Caco-2 (cell line): ENCODE measurements around the gene DIO1. TPM values are rescaled to one million over a fixed set of nuclear protein-coding genes. Genes with fewer than 3 reads are reported as not detected.

Experiments
- BruUV-seq: library from RNA; stranded (reverse); fragments of 400-500 nt; replicated peaks from 2 replicates; lab custom pipeline; 2021; lab: Mats Ljungman, UMichigan
- CTCF ChIA-PET: fragments of 300-600 bp; sonication (Branson Sonifier 250); formaldehyde crosslinking; loops from one replicate; lab custom pipeline; 2022; ENCODE audit warnings: antibody characterized with exemption; lab: Charles Lee
- POLR2A ChIA-PET: fragments of 300-600 bp; sonication (Branson Sonifier 250); formaldehyde crosslinking; loops from one replicate; lab custom pipeline; 2022; ENCODE audit warnings: antibody characterized with exemption; lab: Charles Lee
- DNase-seq, 2 experiments: peaks; one replicate each; pipeline versions ENCODE4 v3.0.0 to v3.0.0-alpha.2; 2020 to 2022
- H3K27me3 ChIP-seq: replicated peaks from 2 replicates; pipeline ENCODE4 v1.6.0; 2011; ENCODE audit warnings: low read length; ENCODE audit not compliant: control insufficient read depth, insufficient read depth
- H3K36me3 ChIP-seq: 2 replicates; pipeline ENCODE4 v1.5.1; 2011; ENCODE audit warnings: low read length; ENCODE audit not compliant: control insufficient read depth, insufficient read depth
- H3K4me1 ChIP-seq: fragments of 250-450 bp; sonication (Bioruptor Pico); 2 replicates; pipeline ENCODE4 v1.5.1; 2020; ENCODE audit warnings: mild to moderate bottlenecking
- H3K4me3 ChIP-seq: 2 replicates; pipeline ENCODE4 v1.5.1; 2011; ENCODE audit warnings: low read depth, mild to moderate bottlenecking, control low read depth, low read length
- H3K9me3 ChIP-seq: fragments of 250-450 bp; sonication (Bioruptor Pico); 2 replicates; pipeline ENCODE4 v1.5.1; 2020; ENCODE audit warnings: mild to moderate bottlenecking, moderate library complexity
- H3K27ac Mint-ChIP-seq: one replicate; pipeline ENCODE4 v1.8.0; 2022; ENCODE audit warnings: mixed read lengths; ENCODE audit not compliant: unreplicated experiment
- H3K27me3 Mint-ChIP-seq: one replicate; pipeline ENCODE4 v1.8.0; 2022; ENCODE audit warnings: mixed read lengths; ENCODE audit not compliant: insufficient read depth, unreplicated experiment
- H3K36me3 Mint-ChIP-seq: one replicate; pipeline ENCODE4 v1.8.0; 2022; ENCODE audit warnings: mild to moderate bottlenecking, mixed read lengths; ENCODE audit not compliant: insufficient read depth, unreplicated experiment
- H3K4me1 Mint-ChIP-seq: one replicate; pipeline ENCODE4 v1.8.0; 2022; ENCODE audit warnings: low read depth, mixed read lengths; ENCODE audit not compliant: unreplicated experiment
- H3K4me3 Mint-ChIP-seq: one replicate; pipeline ENCODE4 v1.8.0; 2022; ENCODE audit warnings: mild to moderate bottlenecking, moderate library complexity, mixed read lengths; ENCODE audit not compliant: unreplicated experiment
- H3K9me3 Mint-ChIP-seq: one replicate; pipeline ENCODE4 v1.8.0; 2022; ENCODE audit warnings: mixed read lengths; ENCODE audit not compliant: unreplicated experiment
- intact Hi-C: fragments of 100-400 bp; cut with micrococcal nuclease; formaldehyde crosslinking; loops from one replicate; pipeline ENCODE4 v1.10.0; 2022; ENCODE audit not compliant: unreplicated experiment
- total RNA-seq: library from RNA; stranded (reverse); gene quantifications from 2 replicates; pipeline ENCODE4 v1.2.3, GENCODE V29; 2022
- TF ChIP-seq, protein P1 (sequence below), 2 experiments: fragments of 200-600 bp in 1 of 2; IDR thresholded peaks; 1 replicate in 1 of 2; 2 replicates in 1 of 2; pipeline versions ENCODE4 v1.5.1 to v1.8.0; 2011 to 2022; ENCODE audit warnings: antibody characterized with exemption in 1 of 2, control low read depth in 1 of 2, inconsistent platforms in 1 of 2, low read depth in 1 of 2, low read length in 1 of 2, mild to moderate bottlenecking in 1 of 2, moderate library complexity in 1 of 2; ENCODE audit not compliant: insufficient read depth in 1 of 2, severe bottlenecking in 1 of 2, unreplicated experiment in 1 of 2

Gene DIO1
- total RNA-seq, 1 experiment from 2014 or later, result 7.1 TPM

DNA sequence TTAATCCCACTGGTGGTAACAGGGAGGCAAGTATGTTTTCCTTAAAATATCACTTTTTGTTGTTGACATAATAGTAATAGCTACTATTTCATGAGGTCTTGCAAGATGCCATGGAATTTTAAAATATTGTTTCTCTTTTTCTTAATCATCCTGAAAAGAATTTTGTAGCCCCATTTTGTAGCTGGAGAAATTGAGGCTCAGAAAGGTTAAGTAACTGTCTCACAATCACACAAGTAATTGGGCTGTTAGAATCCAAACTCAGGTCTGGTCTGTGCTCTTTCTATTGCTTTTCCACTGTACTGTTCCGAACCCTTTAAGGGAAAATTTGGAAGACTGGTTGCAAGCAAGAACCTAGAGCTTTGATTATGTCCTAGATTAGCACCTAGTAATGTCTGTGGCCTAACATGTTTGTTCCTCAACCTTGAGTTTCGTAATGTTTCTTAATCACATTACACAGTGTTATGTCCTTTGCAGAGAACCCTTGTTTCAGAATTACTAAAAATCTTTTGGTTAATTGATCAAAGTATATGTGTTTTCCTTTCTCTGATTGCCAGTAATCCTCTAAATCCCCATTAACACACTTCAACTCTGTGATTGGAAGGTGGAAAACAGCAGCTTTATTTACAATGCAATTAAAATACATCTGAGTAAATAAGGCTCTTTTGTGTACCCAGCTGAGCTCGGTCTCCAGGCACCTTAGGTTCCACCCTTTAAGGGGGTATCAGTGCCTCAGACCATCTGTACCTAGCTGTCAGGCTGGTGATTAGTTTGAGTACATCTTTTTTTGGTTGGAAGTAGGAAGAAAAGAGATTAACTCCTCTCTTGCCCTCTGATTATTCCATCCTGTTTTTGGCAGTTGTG, 62.6 kb downstream of the DIO1 start:
- H3K27me3 ChIP-seq, result no peaks in the 10 kb centered on the region
- CTCF ChIA-PET, result interaction anchor here (1.0 to 1.4 kb wide), 3 partner anchors 9 to 47 kb away, joined by 3 to 11 read pairs (median 3); partner anchors contain the start of genes IFT25 and LRRC42
- no peaks in the 10 kb centered on the region for H3K27me3 Mint-ChIP-seq
- H3K9me3 Mint-ChIP-seq, result no peaks in the 10 kb centered on the region
- peaks cover 27% of the 10 kb centered on the region for H3K4me1 ChIP-seq
- H3K27ac Mint-ChIP-seq, result peak overlapping the region; percentile 84
- no peaks in the 10 kb centered on the region for H3K36me3 ChIP-seq
- H3K4me3 ChIP-seq, result no peak overlapping the region
- peaks cover 48% of the 10 kb centered on the region for H3K36me3 Mint-ChIP-seq
- peaks cover 10% of the 10 kb centered on the region for H3K4me1 Mint-ChIP-seq
- TF ChIP-seq, protein P1, sequence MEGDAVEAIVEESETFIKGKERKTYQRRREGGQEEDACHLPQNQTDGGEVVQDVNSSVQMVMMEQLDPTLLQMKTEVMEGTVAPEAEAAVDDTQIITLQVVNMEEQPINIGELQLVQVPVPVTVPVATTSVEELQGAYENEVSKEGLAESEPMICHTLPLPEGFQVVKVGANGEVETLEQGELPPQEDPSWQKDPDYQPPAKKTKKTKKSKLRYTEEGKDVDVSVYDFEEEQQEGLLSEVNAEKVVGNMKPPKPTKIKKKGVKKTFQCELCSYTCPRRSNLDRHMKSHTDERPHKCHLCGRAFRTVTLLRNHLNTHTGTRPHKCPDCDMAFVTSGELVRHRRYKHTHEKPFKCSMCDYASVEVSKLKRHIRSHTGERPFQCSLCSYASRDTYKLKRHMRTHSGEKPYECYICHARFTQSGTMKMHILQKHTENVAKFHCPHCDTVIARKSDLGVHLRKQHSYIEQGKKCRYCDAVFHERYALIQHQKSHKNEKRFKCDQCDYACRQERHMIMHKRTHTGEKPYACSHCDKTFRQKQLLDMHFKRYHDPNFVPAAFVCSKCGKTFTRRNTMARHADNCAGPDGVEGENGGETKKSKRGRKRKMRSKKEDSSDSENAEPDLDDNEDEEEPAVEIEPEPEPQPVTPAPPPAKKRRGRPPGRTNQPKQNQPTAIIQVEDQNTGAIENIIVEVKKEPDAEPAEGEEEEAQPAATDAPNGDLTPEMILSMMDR (IDR thresholded peaks at IDR 0.05; ENCODE audit: insufficient read depth in 1 of 2, low read depth in 1 of 2, low read length in 1 of 2, severe bottlenecking in 1 of 2, unreplicated experiment in 1 of 2), result no peak
- peak overlapping the region; percentile 59 for H3K4me3 Mint-ChIP-seq
- POLR2A ChIA-PET, result interaction anchor here (0.6 to 1.3 kb wide), 3 partner anchors 11 to 1489 kb away, joined by 3 to 7 read pairs (median 3); partner anchors contain the start of genes IFT25 and LRRC42
- no TSS peak for BruUV-seq
- intact Hi-C loops, result no loop called here
- peak; percentile 39 to 48 for DNase-seq
- no peaks in the 10 kb centered on the region for H3K9me3 ChIP-seq

DNA sequence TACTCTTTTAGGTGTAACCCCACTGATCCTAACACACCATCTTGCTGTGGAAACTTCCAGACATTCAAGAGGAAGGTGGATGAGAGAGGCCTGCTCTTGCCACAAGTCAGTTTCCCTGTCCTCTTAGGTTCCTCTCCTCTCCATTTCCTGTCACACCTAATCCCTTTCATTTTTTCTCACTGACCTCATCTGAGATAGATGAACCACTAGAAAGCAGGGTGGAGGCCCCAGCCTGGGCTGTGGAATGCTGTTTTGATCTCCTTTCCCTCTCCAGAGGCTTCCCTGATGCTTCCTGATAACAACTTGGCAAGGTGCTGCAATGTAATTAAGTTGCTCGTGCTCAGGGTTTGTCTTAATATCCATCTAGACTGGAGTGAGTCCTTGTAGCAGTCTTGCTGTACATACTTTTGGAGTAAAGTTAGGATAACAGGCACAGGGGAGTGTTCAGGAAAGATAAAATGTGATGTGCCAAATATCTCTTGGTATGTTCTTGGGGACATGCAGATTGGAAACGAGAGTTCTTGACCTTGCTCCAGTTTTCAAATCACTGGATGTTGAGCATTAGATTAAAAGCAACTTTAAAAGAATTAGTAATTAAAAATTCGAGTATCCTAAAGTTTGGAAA, 63.3 kb downstream of the DIO1 start:
- intact Hi-C loops, result no loop called here
- H3K4me1 Mint-ChIP-seq, result peaks cover 10% of the 10 kb centered on the region
- H3K4me3 Mint-ChIP-seq, result peak overlapping the region; percentile 59
- H3K36me3 Mint-ChIP-seq, result peaks cover 48% of the 10 kb centered on the region
- Histone ChIP-seq H3K4me1 (peaks cover 27% of the 10 kb centered on the region), H3K36me3 (no peaks in the 10 kb centered on the region), H3K4me3 (no peak overlapping the region), H3K9me3 (no peaks in the 10 kb centered on the region), H3K27me3 (no peaks in the 10 kb centered on the region)
- TF ChIP-seq, protein P1 (IDR thresholded peaks at IDR 0.05; ENCODE audit: insufficient read depth in 1 of 2, low read depth in 1 of 2, low read length in 1 of 2, severe bottlenecking in 1 of 2, unreplicated experiment in 1 of 2), result no peak
- POLR2A ChIA-PET, result no interaction called here
- CTCF ChIA-PET, result interaction anchor here (1.4 kb wide), 1 partner anchor 48 kb away, joined by 3 read pairs; no protein-coding TSS in a partner anchor
- DNase-seq, result peak; percentile 66 to 72
- no peaks in the 10 kb centered on the region for H3K9me3 Mint-ChIP-seq
- H3K27ac Mint-ChIP-seq, result peak overlapping the region; percentile 84
- no peaks in the 10 kb centered on the region for H3K27me3 Mint-ChIP-seq
- BruUV-seq, result no TSS peak

DNA sequence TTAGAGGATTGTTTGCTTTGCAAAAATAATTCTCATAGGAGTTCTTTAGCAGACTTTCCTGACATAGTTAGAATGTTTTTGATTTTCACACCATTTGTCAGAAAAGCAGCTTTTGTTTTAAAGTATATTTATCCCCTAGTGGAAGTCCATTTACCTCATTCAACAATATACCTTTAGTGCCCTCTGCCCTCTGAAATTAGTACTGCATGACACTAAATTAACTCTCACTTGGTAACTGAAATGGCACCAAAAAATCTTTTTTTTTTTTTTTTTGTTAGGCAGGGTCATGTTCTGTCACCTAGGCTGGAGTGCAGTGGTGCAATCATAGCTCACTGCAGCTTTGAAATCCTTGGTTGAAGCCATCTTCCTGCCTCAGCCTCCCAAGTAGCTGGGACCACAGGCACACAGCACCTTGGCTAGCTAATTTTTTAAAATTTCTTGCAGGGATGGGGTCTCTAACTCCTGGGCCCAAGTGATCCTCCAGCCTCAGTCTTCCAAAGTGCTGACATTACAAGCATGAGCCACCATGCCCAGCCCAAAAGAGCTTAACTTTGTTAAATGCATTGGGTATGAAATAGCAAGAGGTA, 65.8 kb downstream of the DIO1 start:
- TF ChIP-seq, protein P1 (IDR thresholded peaks at IDR 0.05; ENCODE audit: insufficient read depth in 1 of 2, low read depth in 1 of 2, low read length in 1 of 2, severe bottlenecking in 1 of 2, unreplicated experiment in 1 of 2), result peak; percentile 35 to 57
- CTCF ChIA-PET, result interaction anchor here (0.6 to 2.1 kb wide), 10 partner anchors 11 to 949 kb away, joined by 3 to 16 read pairs (median 6); partner anchors contain the start of genes IFT25 and LRRC42
- no peak overlapping the region for H3K4me3 ChIP-seq

More for the DNA sequence above, 65.8 kb downstream of the DIO1 start:
- POLR2A ChIA-PET, result interaction anchor here (0.6 to 0.7 kb wide), 2 partner anchors 9 to 14 kb away, joined by 5 to 11 read pairs; partner anchors contain the start of gene IFT25
- BruUV-seq, result no TSS peak
- peaks cover 20% of the 10 kb centered on the region for H3K4me1 Mint-ChIP-seq
- Histone ChIP-seq H3K9me3 (no peaks in the 10 kb centered on the region), H3K27me3 (no peaks in the 10 kb centered on the region), H3K36me3 (peaks cover 2% of the 10 kb centered on the region; the same call in 1 of the 2 replicates), H3K4me1 (peaks cover 27% of the 10 kb centered on the region)
- intact Hi-C loops, result no loop called here
- no peak for DNase-seq
- H3K4me3 Mint-ChIP-seq, result no peak overlapping the region
- H3K27ac Mint-ChIP-seq, result no peak overlapping the region
- H3K36me3 Mint-ChIP-seq, result peaks cover 54% of the 10 kb centered on the region
- H3K9me3 Mint-ChIP-seq, result no peaks in the 10 kb centered on the region
- H3K27me3 Mint-ChIP-seq, result no peaks in the 10 kb centered on the region
